ENCODE data around the gene MAMDC4.

MAMDC4 gene

DNA sequence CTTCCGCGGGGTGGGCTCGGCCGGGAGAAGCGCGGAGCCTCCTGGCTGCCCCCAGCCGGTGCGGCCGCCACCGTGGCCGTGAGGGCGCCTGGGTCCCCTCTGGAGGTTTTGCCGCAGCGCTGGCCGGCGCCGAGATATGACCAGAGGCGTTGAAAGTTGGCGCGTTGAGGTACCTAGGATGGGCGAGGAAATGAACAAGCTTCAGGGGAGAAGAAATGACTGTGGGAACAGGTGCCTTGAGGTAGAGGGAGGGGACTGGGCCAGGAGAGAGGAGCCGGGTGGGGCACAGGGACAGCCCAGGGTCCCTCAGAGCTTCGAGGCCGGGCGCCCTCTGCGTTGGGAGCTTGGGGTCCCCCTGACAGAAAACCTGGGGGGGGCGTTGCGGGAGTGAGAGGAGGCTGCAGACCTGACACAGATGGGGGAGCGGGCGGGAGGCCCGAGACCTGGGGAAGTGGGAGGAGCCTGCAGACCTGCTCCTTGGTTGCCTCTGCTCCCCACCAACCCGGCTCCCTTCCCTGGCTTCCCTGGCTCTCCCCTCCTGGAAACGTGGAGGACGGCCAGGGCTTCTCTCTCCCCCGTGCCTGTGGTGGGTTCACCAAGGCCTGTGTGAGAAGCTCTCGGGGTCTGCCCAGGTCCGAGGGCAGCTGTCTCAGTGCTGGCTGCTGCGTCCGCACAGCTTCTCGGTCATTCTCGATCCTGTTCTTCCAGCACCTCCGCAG is 30.2 kb upstream of the MAMDC4 start:
- TF ChIP-seq, protein P1, sequence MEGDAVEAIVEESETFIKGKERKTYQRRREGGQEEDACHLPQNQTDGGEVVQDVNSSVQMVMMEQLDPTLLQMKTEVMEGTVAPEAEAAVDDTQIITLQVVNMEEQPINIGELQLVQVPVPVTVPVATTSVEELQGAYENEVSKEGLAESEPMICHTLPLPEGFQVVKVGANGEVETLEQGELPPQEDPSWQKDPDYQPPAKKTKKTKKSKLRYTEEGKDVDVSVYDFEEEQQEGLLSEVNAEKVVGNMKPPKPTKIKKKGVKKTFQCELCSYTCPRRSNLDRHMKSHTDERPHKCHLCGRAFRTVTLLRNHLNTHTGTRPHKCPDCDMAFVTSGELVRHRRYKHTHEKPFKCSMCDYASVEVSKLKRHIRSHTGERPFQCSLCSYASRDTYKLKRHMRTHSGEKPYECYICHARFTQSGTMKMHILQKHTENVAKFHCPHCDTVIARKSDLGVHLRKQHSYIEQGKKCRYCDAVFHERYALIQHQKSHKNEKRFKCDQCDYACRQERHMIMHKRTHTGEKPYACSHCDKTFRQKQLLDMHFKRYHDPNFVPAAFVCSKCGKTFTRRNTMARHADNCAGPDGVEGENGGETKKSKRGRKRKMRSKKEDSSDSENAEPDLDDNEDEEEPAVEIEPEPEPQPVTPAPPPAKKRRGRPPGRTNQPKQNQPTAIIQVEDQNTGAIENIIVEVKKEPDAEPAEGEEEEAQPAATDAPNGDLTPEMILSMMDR (IDR thresholded peaks at IDR 0.05): no peak

DNA sequence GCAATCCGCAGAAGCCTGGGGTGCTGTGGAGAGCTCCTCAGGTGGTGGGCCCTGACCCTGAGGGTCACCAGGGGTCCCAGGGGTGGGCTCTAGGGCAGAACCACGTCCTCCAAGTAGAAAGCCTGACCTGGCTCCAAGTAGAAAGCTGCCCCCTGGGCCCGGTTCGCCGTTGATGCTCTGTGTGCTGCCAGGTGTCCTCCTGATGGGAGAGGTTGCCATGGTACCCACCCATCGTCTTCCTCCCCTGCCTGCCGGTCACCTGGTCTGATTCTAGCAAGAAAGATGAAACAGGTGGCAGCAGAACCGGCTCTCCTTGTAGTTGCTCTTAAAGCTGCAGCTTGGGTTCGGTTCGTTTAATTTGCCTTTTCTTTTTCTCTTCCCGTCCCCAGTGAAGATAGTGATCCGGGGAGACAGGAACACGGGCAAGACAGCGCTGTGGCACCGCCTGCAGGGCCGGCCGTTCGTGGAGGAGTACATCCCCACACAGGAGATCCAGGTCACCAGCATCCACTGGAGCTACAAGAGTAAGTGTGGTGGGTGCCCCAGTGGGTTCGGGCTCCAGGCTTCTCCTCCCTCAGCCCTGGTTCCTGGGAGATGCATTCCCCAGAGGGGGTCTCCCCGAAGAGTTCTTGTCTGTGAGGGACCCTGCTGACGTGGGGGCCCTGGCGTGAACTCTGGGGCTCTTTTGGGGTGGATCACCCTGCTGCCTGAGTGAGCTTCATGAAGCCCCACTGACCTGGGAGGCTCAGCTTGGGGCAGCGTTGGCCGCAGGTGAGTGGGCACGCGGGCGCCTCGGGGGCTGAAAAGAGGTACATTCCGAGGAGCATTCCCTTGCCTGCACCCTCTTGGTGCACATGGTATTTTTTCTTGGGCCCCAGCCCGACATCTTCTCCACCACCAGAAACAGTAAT is 28.8 kb upstream of the MAMDC4 start:
- TF ChIP-seq, protein P1 (IDR thresholded peaks at IDR 0.05): no peak

DNA sequence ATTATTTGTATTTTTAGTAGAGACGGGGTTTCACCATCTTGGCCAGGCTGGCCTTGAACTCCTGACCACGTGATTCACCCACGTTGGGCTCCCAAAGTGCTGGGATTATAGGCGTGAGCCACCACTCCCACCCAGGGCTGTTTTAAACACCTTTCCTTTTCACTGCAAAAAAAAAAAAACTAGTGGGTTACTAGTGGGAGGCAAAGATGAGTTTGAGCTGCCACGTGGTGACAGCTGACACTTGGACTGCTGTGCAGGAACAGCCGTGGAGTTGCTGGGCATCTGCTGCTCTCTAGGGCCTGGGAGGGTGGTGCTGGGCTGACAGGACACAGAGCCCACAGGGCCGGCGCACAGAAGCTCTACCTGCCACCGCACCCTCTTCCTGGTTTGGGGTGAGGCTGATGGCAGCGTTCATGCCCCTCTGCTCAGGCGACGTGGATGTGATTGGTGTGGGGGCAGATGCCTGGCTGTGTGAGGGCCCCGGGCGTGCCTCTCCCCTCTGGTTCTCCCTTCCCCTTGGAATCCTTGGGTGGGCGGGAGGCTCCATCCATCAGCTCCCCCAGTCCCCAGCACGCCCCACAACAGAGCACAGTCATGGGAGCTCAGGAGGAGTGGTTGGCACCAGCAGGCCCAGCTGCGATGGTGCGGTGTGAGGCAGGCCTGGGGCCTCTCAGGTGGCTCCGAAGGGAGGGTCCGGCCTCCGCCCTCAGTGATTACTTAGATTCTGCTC is 27.5 kb upstream of the MAMDC4 start:
- TF ChIP-seq, protein P1 (IDR thresholded peaks at IDR 0.05): no peak

DNA sequence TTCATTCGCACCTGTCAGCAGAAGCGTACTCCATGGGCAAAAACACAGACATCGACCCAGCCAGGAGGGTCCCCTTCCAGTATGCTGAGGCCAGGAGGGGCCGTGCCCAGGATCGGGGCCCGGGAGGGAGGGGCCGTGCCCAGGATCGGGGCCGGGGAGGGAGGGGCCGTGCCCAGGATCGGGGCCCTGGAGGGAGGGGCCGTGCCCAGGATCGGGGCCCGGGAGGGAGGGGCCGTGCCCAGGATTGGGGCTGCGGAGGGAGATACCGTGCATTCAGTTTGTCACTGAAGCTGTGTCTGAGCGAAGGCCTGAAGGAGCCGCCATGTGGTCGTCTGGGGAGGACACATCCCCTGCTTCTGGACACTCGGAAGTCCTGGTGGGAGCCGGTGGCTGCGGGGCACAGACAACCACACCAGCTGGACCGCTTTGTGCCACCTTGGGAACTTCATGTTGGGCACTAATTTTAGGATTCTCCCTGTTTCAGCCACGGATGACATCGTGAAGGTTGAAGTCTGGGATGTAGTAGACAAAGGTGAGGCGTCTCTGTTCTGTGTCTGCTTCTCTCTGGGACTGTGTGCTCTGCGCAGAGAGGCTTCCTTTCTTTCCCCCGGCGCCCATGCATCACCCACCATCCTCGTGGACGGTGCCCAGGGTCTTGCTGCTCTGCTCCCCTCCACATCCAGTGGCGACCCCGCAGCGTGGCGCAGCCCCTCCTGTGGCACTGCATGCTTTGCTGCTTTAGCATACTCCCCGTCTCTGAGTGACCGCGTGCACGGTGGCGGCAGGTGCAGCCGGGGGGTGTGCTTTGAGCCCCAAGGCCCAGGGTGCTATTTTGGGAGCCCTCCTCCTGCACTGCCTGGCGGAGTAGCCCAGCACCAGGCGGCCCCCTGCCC is 26.6 kb upstream of the MAMDC4 start:
- TF ChIP-seq, protein P1 (IDR thresholded peaks at IDR 0.05): no peak

DNA sequence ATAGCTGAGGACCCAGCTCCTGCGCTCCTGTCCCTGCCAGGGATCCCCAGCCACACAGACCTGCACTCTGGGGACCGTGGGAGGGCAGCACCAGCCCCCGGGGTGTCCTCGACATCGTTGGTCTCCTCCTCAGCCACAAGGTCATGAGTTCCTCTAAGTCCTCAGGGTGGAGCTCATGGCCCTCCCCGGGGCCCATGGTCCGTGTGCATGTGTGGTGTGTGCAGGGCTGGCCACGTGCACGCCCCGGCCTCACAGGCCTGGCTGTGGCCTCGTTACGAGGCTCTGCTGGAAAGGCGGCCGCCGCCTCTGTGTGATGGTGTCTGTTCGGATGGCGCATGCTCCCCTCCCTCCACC is 26.0 kb upstream of the MAMDC4 start:
- TF ChIP-seq, protein P1 (IDR thresholded peaks at IDR 0.05): no peak

DNA sequence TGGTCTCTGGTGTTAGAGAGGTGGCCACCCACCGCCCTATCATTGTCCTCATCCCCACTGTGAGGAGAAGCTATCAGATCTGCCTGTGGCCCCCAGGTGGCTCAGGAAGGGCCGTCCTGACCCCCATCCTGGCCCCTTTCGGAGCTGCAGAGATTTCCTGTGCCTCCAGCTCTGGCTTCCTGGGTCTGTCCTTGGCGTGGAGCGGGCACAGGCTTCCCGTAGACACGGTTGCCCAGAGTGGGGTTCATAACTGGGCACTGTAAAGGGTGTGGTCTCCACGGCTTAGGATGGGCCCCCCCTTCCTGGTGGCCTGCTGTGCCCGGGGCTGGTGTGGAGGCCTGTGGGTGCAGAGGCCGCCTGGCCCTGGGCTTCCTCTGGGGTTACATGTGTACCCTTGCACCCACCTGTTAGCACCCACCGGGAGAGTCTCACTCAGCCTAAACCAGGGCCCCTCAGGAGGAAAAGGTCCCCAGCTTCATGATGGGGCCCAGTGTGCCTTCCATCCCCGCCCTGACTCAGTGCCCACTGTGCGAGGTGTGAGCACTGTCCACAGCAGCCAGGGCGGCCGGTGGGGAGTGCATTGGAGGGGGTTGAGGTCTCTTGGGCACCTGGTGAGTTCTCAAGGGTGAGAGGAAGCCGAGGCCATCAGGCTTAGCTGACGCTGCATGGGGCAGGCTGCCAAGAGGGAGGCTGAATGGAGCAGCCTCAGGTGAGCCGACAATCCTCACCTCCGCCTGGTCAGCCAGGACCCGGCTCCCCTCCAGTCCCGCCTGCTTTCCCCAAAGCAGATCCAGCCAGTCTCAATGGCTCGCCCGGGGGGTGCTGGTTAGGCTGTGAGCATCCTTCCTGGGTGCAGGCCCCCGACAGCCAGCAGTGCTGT is 25.2 kb upstream of the MAMDC4 start:
- TF ChIP-seq, protein P1 (IDR thresholded peaks at IDR 0.05): no peak
